Stomach (tissue), 9 donors: ENCODE measurements around the gene RNF182. TPM values are rescaled to one million over a fixed set of nuclear protein-coding genes. Genes with fewer than 3 reads are reported as not detected.

Source experiments
- DNase-seq, 2 donors: peaks; one replicate each; pipeline versions ENCODE4 v3.0.0 to v3.0.0-alpha.2; 2013 to 2019
- H3K27ac ChIP-seq, 5 donors: fragments of 200-600 bp in 4 of 5; sonication (generic) in 4 of 5; one replicate each; pipeline ENCODE4 v1.5.1; 2013 to 2019; ENCODE audit warnings: mild to moderate bottlenecking in 1 of 5, moderate library complexity in 1 of 5
- H3K27me3 ChIP-seq, 3 donors: fragments of 200-600 bp; sonication (generic); one replicate each; pipeline ENCODE4 v1.5.1; 2017 to 2019; ENCODE audit warnings: mixed run types in 1 of 3
- H3K36me3 ChIP-seq, 4 donors: fragments of 200-600 bp; sonication (generic); 1 replicate in 3 of 4; 2 replicates in 1 of 4; pipeline ENCODE4 v1.5.1; 2016 to 2019
- H3K4me1 ChIP-seq, 4 donors: fragments of 200-600 bp; sonication (generic); one replicate each; pipeline ENCODE4 v1.5.1; 2016 to 2019
- H3K4me3 ChIP-seq, 4 donors: fragments of 200-600 bp; sonication (generic) in 3 of 4; one replicate each; pipeline ENCODE4 v1.5.1; 2016 to 2019; ENCODE audit warnings: mild to moderate bottlenecking in 1 of 4
- H3K9me3 ChIP-seq, 4 donors: fragments of 200-600 bp; sonication (generic); one replicate each; pipeline ENCODE4 v1.5.1; 2016 to 2019
- CTCF ChIP-seq, 7 experiments: fragments of 450-650 bp in 4 of 7; fragments of 200-600 bp in 3 of 7; sonication (generic) in 3 of 7; IDR thresholded peaks; one replicate each; pipeline ENCODE4 v1.5.1; 2016 to 2019; ENCODE audit warnings: antibody characterized with exemption in 7 of 7, control low read depth in 2 of 7, mild to moderate bottlenecking in 1 of 7
- EP300 ChIP-seq: sonication (generic); formaldehyde crosslinking; IDR thresholded peaks from one replicate; pipeline ENCODE4 v1.6.1; 2017; ENCODE audit warnings: antibody characterized with exemption
- POLR2A ChIP-seq, 4 donors: fragments of 450-650 bp; IDR thresholded peaks; one replicate each; pipeline ENCODE4 v1.6.1; 2016; ENCODE audit warnings: antibody characterized with exemption in 4 of 4, control low read depth in 2 of 4, mild to moderate bottlenecking in 1 of 4, moderate library complexity in 1 of 4
- POLR2AphosphoS5 ChIP-seq, 3 donors: sonication (generic); formaldehyde crosslinking; IDR thresholded peaks; one replicate each; pipeline ENCODE4 v1.6.1; 2016; ENCODE audit warnings: antibody characterized with exemption in 3 of 3
- WGBS, 5 donors: extraction: QIAGEN DNeasy Blood & Tissue Kit in 3 of 5; methylation state at CpG; one replicate each; pipeline versions ENCODE4 v1.1.5 to v1.1.7; 2013 to 2018; 5-methylcytosine and 5-hydroxymethylcytosine counted together
- intact Hi-C: fragments of 100-400 bp; cut with DNase I; formaldehyde crosslinking; loops from one replicate; pipeline ENCODE4 v1.15.1; 2023; ENCODE audit warnings: low total_unique reads
- polyA plus RNA-seq, 3 donors: library from polyadenylated mRNA; stranded (reverse); fragments of 200-250 nt; gene quantifications; one replicate each; pipeline ENCODE4 v1.2.3, GENCODE V29; 2013
- total RNA-seq, 5 donors: library from RNA; depleted of rRNA; stranded (reverse); fragments of >200 nt; gene quantifications; one replicate each; pipeline versions ENCODE4 v1.1.0 to v1.2.3, GENCODE V29; 2014 to 2016
- donor health status: healthy with polysubstance abuse.
- donor health status: Bipolar disorder and iron deficiency.
- donor health status: healthy.

The RNF182 gene
- total and polyA plus RNA-seq, 8 donors = 0.10 to 0.18 TPM; not detected in 6

GRCh38 chr6:13929196-13929595, 4.4 kb downstream of the RNF182 start:
- intact Hi-C loops = no loop called here

GRCh38 chr6:13931797-13932402, 7.1 kb downstream of the RNF182 start:
- no peak for DNase-seq
- intact Hi-C loops = no loop called here
- H3K4me3 ChIP-seq = no peak overlapping the region
- no peaks in the 10 kb centered on the region for H3K36me3 ChIP-seq
- 70 to 82% (median 77%) methylated on average over 1 of the region's 1 CpG for WGBS, 5 donors
- no peaks in the 10 kb centered on the region for H3K4me1 ChIP-seq
- peaks cover 0 to 49% (median 23%) of the 10 kb centered on the region in 3 donors for H3K27me3 ChIP-seq
- H3K9me3 ChIP-seq = peaks cover 0 to 3% (median 0%) of the 10 kb centered on the region in 4 donors
- H3K27ac ChIP-seq = no peak overlapping the region
- TF ChIP-seq POLR2A (IDR thresholded peaks at IDR 0.05) = no peak
- TF ChIP-seq EP300 = no peak

More at GRCh38 chr6:13929196-13929595, 4.4 kb downstream of the RNF182 start:
- peaks cover 0 to 76% (median 46%) of the 10 kb centered on the region in 3 donors for H3K27me3 ChIP-seq
- H3K9me3 ChIP-seq = peaks cover 0 to 3% (median 0%) of the 10 kb centered on the region in 4 donors
- no peak for DNase-seq
- H3K36me3 ChIP-seq = no peaks in the 10 kb centered on the region
- H3K27ac ChIP-seq = no peak overlapping the region
- H3K4me3 ChIP-seq = no peak overlapping the region
- TF ChIP-seq POLR2AphosphoS5 (IDR thresholded peaks at IDR 0.05) = no peak
- no peak for TF ChIP-seq CTCF (IDR thresholded peaks at IDR 0.05)
- TF ChIP-seq POLR2A (IDR thresholded peaks at IDR 0.05) = no peak
- no peak for TF ChIP-seq EP300
- H3K4me1 ChIP-seq = peaks cover 11 to 16% (median 15%) of the 10 kb centered on the region in 4 donors

GRCh38 chr6:13932785-13933184, 8.0 kb downstream of the RNF182 start:
- no peaks in the 10 kb centered on the region for H3K4me1 ChIP-seq
- H3K27ac ChIP-seq = no peak overlapping the region
- no peaks in the 10 kb centered on the region for H3K36me3 ChIP-seq
- H3K4me3 ChIP-seq = no peak overlapping the region
- 92 to 100% (median 97%) methylated on average over 1 of the region's 1 CpG for WGBS, 5 donors
- peaks cover 0 to 40% (median 15%) of the 10 kb centered on the region in 3 donors for H3K27me3 ChIP-seq
- no peak for TF ChIP-seq EP300
- no peak for TF ChIP-seq POLR2AphosphoS5 (IDR thresholded peaks at IDR 0.05)
- TF ChIP-seq POLR2A (IDR thresholded peaks at IDR 0.05) = no peak
- no peak for TF ChIP-seq CTCF (IDR thresholded peaks at IDR 0.05)
- intact Hi-C loops = no loop called here
- DNase-seq = no peak
- peaks cover 0 to 3% (median 0%) of the 10 kb centered on the region in 4 donors for H3K9me3 ChIP-seq

GRCh38 chr6:13934721-13935120, 10.0 kb downstream of the RNF182 start:
- intact Hi-C loops = no loop called here
- TF ChIP-seq POLR2A (IDR thresholded peaks at IDR 0.05) = no peak
- no peak for TF ChIP-seq POLR2AphosphoS5 (IDR thresholded peaks at IDR 0.05)
- no peak for TF ChIP-seq EP300
- TF ChIP-seq CTCF (IDR thresholded peaks at IDR 0.05) = no peak
- Histone ChIP-seq H3K9me3 (peaks cover 0 to 3% (median 0%) of the 10 kb centered on the region in 4 donors), H3K4me3 (no peak overlapping the region), H3K36me3 (no peaks in the 10 kb centered on the region), H3K27me3 (peaks cover 0 to 21% (median 5%) of the 10 kb centered on the region in 3 donors), H3K4me1 (no peaks in the 10 kb centered on the region), H3K27ac (no peak overlapping the region)
- DNase-seq = no peak
- WGBS, 5 donors = 82 to 96% (median 92%) methylated on average over 2 of the region's 2 CpGs
